ENCODE results near the gene LSM10. TPM values are rescaled to one million over a fixed set of nuclear protein-coding genes. Genes with fewer than 3 reads are reported as not detected.

The LSM10 gene
- total RNA-seq, 1 donor from 2014 or later = 26.1 TPM

DNA sequence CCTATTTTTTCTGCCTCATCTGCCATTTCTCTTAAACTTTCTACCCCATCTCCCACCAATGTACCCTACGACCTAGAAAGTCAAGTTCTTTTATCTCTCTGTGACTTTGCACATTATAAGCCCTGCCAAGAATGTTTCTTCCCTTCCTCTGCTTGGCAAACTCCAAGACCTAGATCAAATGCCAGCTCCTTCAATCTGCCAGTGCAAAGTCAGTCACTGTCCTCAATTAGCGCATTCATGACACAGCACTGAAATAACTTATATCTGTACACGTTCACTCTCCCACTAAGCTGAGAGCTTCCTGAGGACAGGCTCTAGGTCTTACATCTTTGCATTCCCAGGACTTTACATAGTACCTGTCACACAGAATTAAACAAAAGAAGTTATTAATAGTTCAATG, 21.4 kb upstream of the LSM10 start:
- TF ChIP-seq, protein P1, sequence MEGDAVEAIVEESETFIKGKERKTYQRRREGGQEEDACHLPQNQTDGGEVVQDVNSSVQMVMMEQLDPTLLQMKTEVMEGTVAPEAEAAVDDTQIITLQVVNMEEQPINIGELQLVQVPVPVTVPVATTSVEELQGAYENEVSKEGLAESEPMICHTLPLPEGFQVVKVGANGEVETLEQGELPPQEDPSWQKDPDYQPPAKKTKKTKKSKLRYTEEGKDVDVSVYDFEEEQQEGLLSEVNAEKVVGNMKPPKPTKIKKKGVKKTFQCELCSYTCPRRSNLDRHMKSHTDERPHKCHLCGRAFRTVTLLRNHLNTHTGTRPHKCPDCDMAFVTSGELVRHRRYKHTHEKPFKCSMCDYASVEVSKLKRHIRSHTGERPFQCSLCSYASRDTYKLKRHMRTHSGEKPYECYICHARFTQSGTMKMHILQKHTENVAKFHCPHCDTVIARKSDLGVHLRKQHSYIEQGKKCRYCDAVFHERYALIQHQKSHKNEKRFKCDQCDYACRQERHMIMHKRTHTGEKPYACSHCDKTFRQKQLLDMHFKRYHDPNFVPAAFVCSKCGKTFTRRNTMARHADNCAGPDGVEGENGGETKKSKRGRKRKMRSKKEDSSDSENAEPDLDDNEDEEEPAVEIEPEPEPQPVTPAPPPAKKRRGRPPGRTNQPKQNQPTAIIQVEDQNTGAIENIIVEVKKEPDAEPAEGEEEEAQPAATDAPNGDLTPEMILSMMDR (IDR thresholded peaks at IDR 0.05; ENCODE audit: unreplicated experiment) = no peak
- Mint-ChIP-seq H3K4me1 (peaks cover 8% of the 10 kb centered on the region), H3K9me3 (peaks cover 5% of the 10 kb centered on the region), H3K36me3 (peaks cover 22% of the 10 kb centered on the region), H3K27ac (no peak overlapping the region), H3K27me3 (ENCODE audit: low read depth) (no peaks in the 10 kb centered on the region), H3K4me3 (no peak overlapping the region)
- DNase-seq (ENCODE audit: low spot score in 2 of 2, unreplicated experiment in 2 of 2) = no peak

DNA sequence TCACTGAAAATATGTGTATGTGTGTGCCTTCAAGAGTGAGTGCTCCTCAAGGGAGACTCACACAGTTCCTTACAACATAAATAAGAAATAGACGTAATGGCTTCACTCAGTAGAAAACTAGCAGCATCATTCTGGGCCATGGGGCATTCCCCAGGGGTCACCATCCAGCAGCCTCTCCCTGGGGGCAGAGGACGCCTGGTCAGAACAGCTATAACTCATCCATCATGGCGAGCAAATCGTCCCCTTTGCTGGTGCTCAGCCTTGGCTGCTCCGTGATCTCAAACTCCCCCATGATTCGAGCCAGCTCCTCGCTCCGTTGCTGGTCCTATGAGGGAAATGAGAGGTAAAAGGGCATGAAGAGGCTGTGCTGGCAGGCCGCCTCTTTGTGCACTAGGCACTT, 20.2 kb upstream of the LSM10 start:
- H3K4me3 Mint-ChIP-seq = no peak overlapping the region
- H3K27ac Mint-ChIP-seq = no peak overlapping the region
- TF ChIP-seq, protein P1 (IDR thresholded peaks at IDR 0.05; ENCODE audit: unreplicated experiment) = no peak
- peaks cover 8% of the 10 kb centered on the region for H3K4me1 Mint-ChIP-seq
- no peaks in the 10 kb centered on the region for H3K27me3 Mint-ChIP-seq (ENCODE audit: low read depth)
- no peak for DNase-seq (ENCODE audit: low spot score in 2 of 2, unreplicated experiment in 2 of 2)
- peaks cover 23% of the 10 kb centered on the region for H3K36me3 Mint-ChIP-seq
- peaks cover 5% of the 10 kb centered on the region for H3K9me3 Mint-ChIP-seq

DNA sequence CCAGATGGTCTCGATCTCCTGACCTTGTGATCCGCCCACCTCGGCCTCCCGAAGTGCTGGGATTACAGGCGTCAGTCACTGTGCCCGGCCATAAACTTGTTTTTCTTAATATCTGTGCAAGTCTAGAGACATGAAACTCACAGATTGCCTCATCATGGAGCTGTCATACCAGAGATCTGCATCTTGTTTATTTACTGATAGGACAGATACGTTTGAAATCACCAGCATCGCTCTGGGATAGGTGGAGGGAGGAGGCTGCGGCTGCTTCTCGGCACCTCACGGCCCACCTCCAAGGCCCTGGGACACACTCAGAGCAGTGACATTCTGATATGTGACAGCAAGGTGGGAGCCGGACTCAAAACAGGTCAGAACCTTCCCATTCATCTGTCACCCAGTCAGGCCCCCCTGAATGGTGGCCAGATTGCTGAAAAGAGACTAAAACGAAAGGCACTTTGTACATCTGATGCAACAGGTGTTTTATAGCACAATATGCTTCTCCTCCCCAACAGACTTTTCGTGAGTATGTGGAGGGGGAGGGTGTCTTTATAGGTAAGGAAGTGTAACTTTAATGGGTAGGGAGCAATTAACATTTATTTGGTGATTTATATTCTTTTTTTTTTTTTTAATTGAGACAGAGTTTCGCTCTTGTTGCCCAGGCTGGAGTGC, 18.1 kb upstream of the LSM10 start:
- H3K9me3 Mint-ChIP-seq = peaks cover 10% of the 10 kb centered on the region
- H3K4me1 Mint-ChIP-seq = peaks cover 6% of the 10 kb centered on the region
- no peaks in the 10 kb centered on the region for H3K27me3 Mint-ChIP-seq (ENCODE audit: low read depth)
- TF ChIP-seq, protein P1 (IDR thresholded peaks at IDR 0.05; ENCODE audit: unreplicated experiment) = no peak
- H3K36me3 Mint-ChIP-seq = peaks cover 30% of the 10 kb centered on the region
- H3K4me3 Mint-ChIP-seq = no peak overlapping the region
- no peak for DNase-seq (ENCODE audit: low spot score in 2 of 2, unreplicated experiment in 2 of 2)
- H3K27ac Mint-ChIP-seq = no peak overlapping the region

DNA sequence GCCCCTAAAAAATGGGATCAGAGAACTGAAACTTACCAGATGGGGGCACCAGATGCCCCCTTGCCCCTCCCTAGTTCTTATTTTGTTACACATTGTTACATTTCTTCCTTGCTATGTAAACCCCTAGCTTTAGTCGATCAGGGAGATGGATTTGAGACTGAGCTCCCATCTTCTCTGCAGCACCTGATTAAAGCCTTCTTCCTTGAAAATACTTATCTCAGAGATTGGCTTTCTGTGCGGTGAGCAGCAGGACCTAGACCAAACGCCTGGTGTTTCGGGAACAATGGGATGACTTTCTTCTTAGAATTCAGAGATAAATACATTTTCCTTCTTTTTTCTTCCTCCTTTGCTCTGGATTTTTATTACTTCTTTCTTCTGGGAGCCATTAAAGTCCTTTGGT, 16.7 kb upstream of the LSM10 start:
- Mint-ChIP-seq H3K27ac (no peak overlapping the region), H3K4me3 (no peak overlapping the region), H3K4me1 (no peaks in the 10 kb centered on the region), H3K9me3 (peaks cover 10% of the 10 kb centered on the region), H3K36me3 (peaks cover 33% of the 10 kb centered on the region), H3K27me3 (ENCODE audit: low read depth) (no peaks in the 10 kb centered on the region)
- TF ChIP-seq, protein P1 (IDR thresholded peaks at IDR 0.05; ENCODE audit: unreplicated experiment) = no peak
- no peak for DNase-seq (ENCODE audit: low spot score in 2 of 2, unreplicated experiment in 2 of 2)

DNA sequence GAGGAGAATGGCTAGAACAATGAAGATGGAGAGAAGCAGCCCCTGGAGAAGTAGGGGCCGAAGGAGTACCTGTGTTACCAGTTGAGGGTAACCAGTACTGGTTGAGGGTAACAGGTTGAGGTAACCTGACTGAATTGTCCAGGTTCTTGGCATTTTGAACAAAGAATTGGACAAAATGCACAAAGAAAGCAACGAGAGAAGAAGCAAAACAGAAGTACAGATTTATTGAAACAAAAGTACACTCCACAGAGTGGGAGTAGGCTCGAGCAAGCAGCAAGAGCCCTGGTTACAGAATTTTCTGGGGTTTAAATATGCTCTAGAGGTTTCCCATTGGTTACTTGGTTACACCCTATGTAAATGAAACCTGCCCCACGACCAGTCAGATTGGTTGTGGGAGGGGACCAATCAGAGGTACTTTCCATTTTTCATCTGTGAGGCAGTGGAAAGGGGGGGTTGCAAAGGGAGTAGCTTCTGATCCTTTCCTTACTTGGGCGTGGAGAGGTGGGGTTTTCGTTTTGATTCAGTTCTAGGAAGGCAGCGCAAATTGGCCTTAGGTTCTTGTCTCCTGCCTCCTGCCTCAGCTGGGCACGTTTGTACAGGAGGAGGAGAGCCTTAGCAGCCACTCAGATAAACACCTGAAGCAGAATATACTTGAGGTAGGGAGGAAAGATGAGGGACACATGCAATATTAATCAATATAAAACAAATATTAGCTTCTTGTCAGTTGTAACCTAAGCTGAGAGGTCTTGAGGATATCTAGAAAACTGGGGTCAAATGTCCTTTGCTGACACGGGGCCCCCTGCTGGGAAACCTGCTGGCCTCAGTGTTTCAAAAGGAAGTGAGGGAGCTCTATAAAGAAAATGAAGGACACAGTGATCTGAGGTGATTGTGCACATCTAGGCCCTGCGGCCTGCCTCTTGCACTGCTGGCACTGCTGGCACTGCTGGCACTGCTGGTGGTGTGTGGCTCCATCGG, 14.3 kb upstream of the LSM10 start:
- H3K36me3 Mint-ChIP-seq = peaks cover 31% of the 10 kb centered on the region
- H3K9me3 Mint-ChIP-seq = peaks cover 10% of the 10 kb centered on the region
- no peak for DNase-seq (ENCODE audit: low spot score in 2 of 2, unreplicated experiment in 2 of 2)
- no peaks in the 10 kb centered on the region for H3K27me3 Mint-ChIP-seq (ENCODE audit: low read depth)
- no peak overlapping the region for H3K4me3 Mint-ChIP-seq
- H3K27ac Mint-ChIP-seq = no peak overlapping the region
- peaks cover 3% of the 10 kb centered on the region for H3K4me1 Mint-ChIP-seq
- TF ChIP-seq, protein P1 (IDR thresholded peaks at IDR 0.05; ENCODE audit: unreplicated experiment) = no peak

Data from mesothelial cell of epicardium (in vitro differentiated cells).